Measurements from ENCODE around the gene BSCL2. TPM values are rescaled to one million over a fixed set of nuclear protein-coding genes. Genes with fewer than 3 reads are reported as not detected.
A peak's percentile ranks its signal among the peaks of the same experiment; 100 is the strongest.
"Not testable (repeated sequence)": the region's sequence is repeated elsewhere in the genome, so short reads cannot be mapped to it uniquely, and the experiment has no call there.

The BSCL2 gene
- total RNA-seq, 1 donor from 2014 or later, result 87.0 TPM

- no peaks in the 10 kb centered on the region for H3K27me3 ChIP-seq (ENCODE audit: low read depth)
- H3K27ac ChIP-seq, result peak overlapping the region; percentile 91
- peaks cover 35% of the 10 kb centered on the region for H3K4me1 ChIP-seq
- intact Hi-C loops (cut with DNase I), result no loop called here
- H3K36me3 ChIP-seq, result peaks cover 14% of the 10 kb centered on the region
- peak; percentile 93 for ATAC-seq
- H3K4me3 ChIP-seq, result peak overlapping the region; percentile 90
- H3K9me3 ChIP-seq, result no peaks in the 10 kb centered on the region
- TF ChIP-seq CTCF (IDR thresholded peaks at IDR 0.05), result no peak
- peak; percentile 97 for DNase-seq
These were observed 1.1 kb downstream of the BSCL2 start for GRCh38 chr11:62705880-62706849.

- Histone ChIP-seq H3K9me3 (no peaks in the 10 kb centered on the region), H3K36me3 (peaks cover 12% of the 10 kb centered on the region), H3K27me3 (ENCODE audit: low read depth) (no peaks in the 10 kb centered on the region), H3K4me1 (peaks cover 35% of the 10 kb centered on the region), H3K27ac (peak overlapping the region; percentile 91), H3K4me3 (peak overlapping the region; percentile 90)
- intact Hi-C loops (cut with DNase I), result no loop called here
- DNase-seq (no peak), ATAC-seq (no peak)
- no peak for TF ChIP-seq CTCF (IDR thresholded peaks at IDR 0.05)
These were observed 1.8 kb downstream of the BSCL2 start for GRCh38 chr11:62705413-62705812.

GRCh38 chr11:62703921-62704320 is 3.3 kb downstream of the BSCL2 start:
- ATAC-seq; H3K27me3 ChIP-seq (ENCODE audit: low read depth); H3K9me3 ChIP-seq; intact Hi-C loops (cut with DNase I); H3K27ac ChIP-seq; H3K4me3 ChIP-seq; DNase-seq: not testable (repeated sequence)
- Histone ChIP-seq H3K36me3 (peaks cover 11% of the 10 kb centered on the region), H3K4me1 (peaks cover 26% of the 10 kb centered on the region)

GRCh38 chr11:62702246-62702645 is 5.0 kb downstream of the BSCL2 start:
- Histone ChIP-seq H3K27me3 (ENCODE audit: low read depth) (no peaks in the 10 kb centered on the region), H3K4me3 (no peak overlapping the region), H3K4me1 (peaks cover 18% of the 10 kb centered on the region), H3K36me3 (peaks cover 11% of the 10 kb centered on the region), H3K27ac (no peak overlapping the region), H3K9me3 (no peaks in the 10 kb centered on the region)
- intact Hi-C loops (cut with DNase I), result no loop called here
- DNase-seq (no peak), ATAC-seq (no peak)
- TF ChIP-seq CTCF (IDR thresholded peaks at IDR 0.05), result no peak

GRCh38 chr11:62694455-62695167 is 12.6 kb downstream of the BSCL2 start:
- H3K27ac ChIP-seq, result no peak overlapping the region
- TF ChIP-seq CTCF (IDR thresholded peaks at IDR 0.05), result peak; percentile 84
- intact Hi-C loops (cut with DNase I), result no loop called here
- DNase-seq (peak; percentile 76), ATAC-seq (peak; percentile 88)
- peaks cover 4% of the 10 kb centered on the region for H3K4me1 ChIP-seq
- H3K36me3 ChIP-seq, result peaks cover 40% of the 10 kb centered on the region
- no peak overlapping the region for H3K4me3 ChIP-seq
- H3K27me3 ChIP-seq (ENCODE audit: low read depth), result no peaks in the 10 kb centered on the region
- no peaks in the 10 kb centered on the region for H3K9me3 ChIP-seq

- ATAC-seq; DNase-seq; H3K4me3 ChIP-seq; H3K4me1 ChIP-seq; H3K27ac ChIP-seq; H3K9me3 ChIP-seq; H3K27me3 ChIP-seq (ENCODE audit: low read depth); intact Hi-C loops (cut with DNase I): not testable (repeated sequence)
- H3K36me3 ChIP-seq, result peaks cover 40% of the 10 kb centered on the region
These were observed 13.6 kb downstream of the BSCL2 start for GRCh38 chr11:62693624-62694023.

All from lower lobe of right lung (tissue), 2 donors.